HepG2 (cell line): Measurements from ENCODE around the gene ZNF506. TPM values are rescaled to one million over a fixed set of nuclear protein-coding genes. Genes with fewer than 3 reads are reported as not detected.

Source experiments
- AHR ChIP-seq: IDR thresholded peaks from 2 replicates; pipeline ENCODE4 v1.6.1; 2018; ENCODE audit warnings: missing genetic modification reagents, missing compliant biosample characterization
- ATF3 ChIP-seq: sonication (generic); formaldehyde crosslinking; IDR thresholded peaks from 2 replicates; pipeline ENCODE4 v1.4.0; 2020; ENCODE audit warnings: missing genetic modification reagents
- ATF6 ChIP-seq: sonication (generic); formaldehyde crosslinking; conservative IDR thresholded peaks from 2 replicates; pipeline ENCODE4 v1.4.0; 2020; ENCODE audit warnings: missing genetic modification reagents
- ATRX ChIP-seq: sonication (generic); formaldehyde crosslinking; IDR thresholded peaks from 2 replicates; pipeline ENCODE4 v1.4.0; 2020; ENCODE audit warnings: missing genetic modification reagents, borderline replicate concordance
- E2F1 ChIP-seq: sonication (generic); formaldehyde crosslinking; IDR thresholded peaks from 2 replicates; pipeline ENCODE4 v1.5.0; 2020; ENCODE audit warnings: missing genetic modification reagents
- GZF1 ChIP-seq: sonication (generic); formaldehyde crosslinking; IDR thresholded peaks from 2 replicates; pipeline ENCODE4 v1.5.1; 2020; ENCODE audit warnings: mild to moderate bottlenecking, missing genetic modification reagents
- HMG20B ChIP-seq: conservative IDR thresholded peaks from 2 replicates; pipeline ENCODE4 v1.6.1; 2016; ENCODE audit warnings: missing genetic modification reagents, missing compliant biosample characterization
- KLF9 ChIP-seq: IDR thresholded peaks from 2 replicates; pipeline ENCODE4 v1.6.1; 2016; ENCODE audit warnings: low read depth
- NR1H2 ChIP-seq: sonication (generic); formaldehyde crosslinking; IDR thresholded peaks from 2 replicates; pipeline ENCODE4 v1.8.1; 2022; ENCODE audit warnings: low read depth, missing genetic modification reagents, borderline replicate concordance
- NR2F6 ChIP-seq, 2 experiments: IDR thresholded peaks; 2 replicates each; pipeline ENCODE4 v1.6.1; 2016; ENCODE audit warnings: antibody characterized with exemption in 1 of 2, mild to moderate bottlenecking in 1 of 2
- PHF21A ChIP-seq: sonication (generic); formaldehyde crosslinking; IDR thresholded peaks from 2 replicates; pipeline ENCODE4 v1.5.0; 2020; ENCODE audit warnings: mild to moderate bottlenecking, missing genetic modification reagents
- PLRG1 ChIP-seq: fragments of 450-650 bp; conservative IDR thresholded peaks from 2 replicates; pipeline ENCODE4 v1.6.1; 2016
- PTBP1 ChIP-seq: fragments of 200-400 bp; formaldehyde crosslinking; IDR thresholded peaks from 2 replicates; pipeline ENCODE4 v1.6.1; 2018; ENCODE audit warnings: low read length, low read depth; ENCODE audit not compliant: poor library complexity, severe bottlenecking
- SKI ChIP-seq: fragments of 450-650 bp; IDR thresholded peaks from one replicate; pipeline ENCODE4 v1.6.1; 2018; ENCODE audit warnings: mild to moderate bottlenecking; ENCODE audit not compliant: partially characterized antibody
- SMARCC2 ChIP-seq: fragments of 450-650 bp; IDR thresholded peaks from 2 replicates; pipeline ENCODE4 v1.6.1; 2017; ENCODE audit warnings: antibody characterized with exemption, mild to moderate bottlenecking
- TAF15 ChIP-seq: fragments of 200-400 bp; formaldehyde crosslinking; IDR thresholded peaks from one replicate; pipeline ENCODE4 v1.6.1; 2018; ENCODE audit warnings: mild to moderate bottlenecking, low read depth, low read length; ENCODE audit not compliant: poor library complexity, severe bottlenecking
- TBX3 ChIP-seq: fragments of 450-650 bp; IDR thresholded peaks from 2 replicates; pipeline ENCODE4 v1.6.1; 2017; ENCODE audit warnings: antibody characterized with exemption, mild to moderate bottlenecking, inconsistent platforms, borderline replicate concordance
- THRA ChIP-seq: sonication (generic); formaldehyde crosslinking; IDR thresholded peaks from 2 replicates; pipeline ENCODE4 v1.4.0; 2020; ENCODE audit warnings: missing genetic modification reagents, borderline replicate concordance
- ZFP90 ChIP-seq: sonication (generic); formaldehyde crosslinking; IDR thresholded peaks from 2 replicates; pipeline ENCODE4 v1.8.0; 2022; ENCODE audit warnings: missing genetic modification reagents, mild to moderate bottlenecking, inconsistent platforms, borderline replicate concordance
- ZNF704 ChIP-seq: sonication (generic); formaldehyde crosslinking; IDR thresholded peaks from 2 replicates; pipeline ENCODE4 v1.8.1; 2023; ENCODE audit warnings: mild to moderate bottlenecking, inconsistent platforms, moderate library complexity, missing genetic modification reagents, borderline replicate concordance
- ZNF784 ChIP-seq: sonication (generic); formaldehyde crosslinking; IDR thresholded peaks from 2 replicates; pipeline ENCODE4 v1.5.1; 2020; ENCODE audit warnings: missing genetic modification reagents, mild to moderate bottlenecking, borderline replicate concordance
- ZNF790 ChIP-seq: sonication (generic); formaldehyde crosslinking; IDR thresholded peaks from 2 replicates; pipeline ENCODE4 v1.8.0; 2022; ENCODE audit warnings: missing genetic modification reagents, mild to moderate bottlenecking, borderline replicate concordance
- polyA plus RNA-seq, 8 experiments: library from polyadenylated mRNA; depleted of rRNA in 3 of 8; stranded (reverse) in 7 of 8; unstranded in 1 of 8; fragments of >200 nt; fragmentation: Illumina TruSeq in 4 of 8; extraction: Trizol in 4 of 8; gene quantifications; 2 replicates each; pipeline versions ENCODE4 v1.2.1 to v1.2.3, GENCODE V29; 2011 to 2016; ENCODE audit warnings: low read depth in 4 of 8, missing spikeins in 1 of 8, mixed read lengths in 1 of 8; ENCODE audit not compliant: insufficient read depth in 1 of 8
- total RNA-seq, 5 experiments: library from RNA; depleted of rRNA; stranded (reverse); fragments of >200 nt; fragmentation: Illumina TruSeq; extraction: Trizol; gene quantifications; 2 replicates each; pipeline ENCODE4 v1.2.3, GENCODE V29; 2016; ENCODE audit warnings: low read depth in 1 of 5

The ZNF506 gene
- total and polyA plus RNA-seq, 2 of the 13 experiments (the other 11 are each of a cell fraction or from before 2014, with no cell fraction given): not detected

- TF ChIP-seq NR1H2 (no peak), HMG20B (CRISPR knock-in tag) (0 out of 2 replicates have a peak, but pooled peaks have one; percentile 23), KLF9 (no peak), SKI (peak; percentile 26), NR2F6 (IDR thresholded peaks at IDR 0.05) (no peak), NR2F6 (CRISPR knock-in tag; IDR thresholded peaks at IDR 0.05) (0 out of 2 replicates have a peak, but pooled peaks have one; percentile 29), TAF15 (peak; percentile 60), E2F1 (CRISPR knock-in tag) (no peak; the same call in none of the 2 replicates), ATF3 (CRISPR knock-in tag) (no peak), SMARCC2 (no peak), PLRG1 (no peak), THRA (CRISPR knock-in tag) (peak; percentile 14; the same call in 1 of the 2 replicates), ZNF784 (CRISPR knock-in tag) (no peak; the same call in 1 of the 2 replicates), AHR (CRISPR knock-in tag) (no peak), ATF6 (CRISPR knock-in tag) (no peak), PHF21A (CRISPR knock-in tag) (peak; percentile 74), ZNF790 (CRISPR knock-in tag) (no peak), ZNF704 (0 out of 2 replicates have a peak, but pooled peaks have one; percentile 57), ATRX (CRISPR knock-in tag) (no peak), ZFP90 (CRISPR knock-in tag) (no peak), TBX3 (no peak), PTBP1 (no peak), GZF1 (CRISPR knock-in tag) (no peak)
Measured at GRCh38 chr19:19776206-19777008, 45.1 kb downstream of the ZNF506 start (continued).
